Right lung (tissue), 5 donors: Measurements from ENCODE around the gene GFER. TPM values are rescaled to one million over a fixed set of nuclear protein-coding genes. Genes with fewer than 3 reads are reported as not detected.

ENCODE experiments used
- polyA plus RNA-seq, 5 donors: library from polyadenylated mRNA; unstranded; fragments of 120-200 nt; gene quantifications; one replicate each; pipeline versions ENCODE4 v1.2.1 to v1.2.3, GENCODE V29; 2013; ENCODE audit warnings: inconsistent platforms in 1 of 5, low replicate concordance in 1 of 5; ENCODE audit not compliant: insufficient read length in 5 of 5, insufficient read depth in 1 of 5

GFER gene
- polyA plus RNA-seq, 5 donors: 17.0 to 28.1 (median 21.1) TPM

Other genes with a start within 250 kb of the GFER start
- gene NME3, start 212.7 kb upstream of the GFER start, polyA plus RNA-seq: 10 to 100 TPM; 16.6 to 56.6 (median 30.3) TPM
- 10 to 100 TPM in 1 of 5 donors, 1 to 10 TPM in 4; 6.7 to 10.5 (median 7.8) TPM for gene EME2, start 211.4 kb upstream of the GFER start, polyA plus RNA-seq
- gene MRPS34, start 211.1 kb upstream of the GFER start, polyA plus RNA-seq: 10 to 100 TPM; 51.5 to 82.1 (median 57.4) TPM
- 10 to 100 TPM; 24.0 to 47.3 (median 35.9) TPM for gene SPSB3, start 201.6 kb upstream of the GFER start, polyA plus RNA-seq
- 10 to 100 TPM; 26.4 to 71.8 (median 40.8) TPM for gene NUBP2, start 201.2 kb upstream of the GFER start, polyA plus RNA-seq
- 1 to 10 TPM; 1.1 to 4.2 (median 2.4) TPM for gene IGFALS, start 190.5 kb upstream of the GFER start, polyA plus RNA-seq
- gene HAGH, start 157.4 kb upstream of the GFER start, polyA plus RNA-seq: 10 to 100 TPM; 20.1 to 32.2 (median 26.6) TPM
- 10 to 100 TPM; 16.2 to 25.2 (median 16.9) TPM for gene FAHD1, start 157.0 kb upstream of the GFER start, polyA plus RNA-seq
- under 1 TPM; 0.23 to 0.86 (median 0.51) TPM for gene MEIOB, start 112.0 kb upstream of the GFER start, polyA plus RNA-seq
- under 1 TPM; 0.09 to 0.40 (median 0.18) TPM for gene HS3ST6, start 65.8 kb upstream of the GFER start, polyA plus RNA-seq
- gene MSRB1, start 41.0 kb upstream of the GFER start, polyA plus RNA-seq: 10 to 100 TPM; 11.8 to 22.8 (median 14.9) TPM
- gene RPL3L, start 29.5 kb upstream of the GFER start, polyA plus RNA-seq: 1 to 10 TPM in 1 of 5 donors, under 1 TPM in 4; 0.05 to 2.0 (median 0.18) TPM
- gene NDUFB10, start 24.7 kb upstream of the GFER start, polyA plus RNA-seq: 100 to 1,000 TPM in 1 of 5 donors, 10 to 100 TPM in 4; 78.0 to 123 (median 87.7) TPM
- 1,000 to 10,000 TPM; 2,201 to 2,837 (median 2,396) TPM for gene RPS2, start 19.4 kb upstream of the GFER start, polyA plus RNA-seq
- gene RNF151, start 17.3 kb upstream of the GFER start, polyA plus RNA-seq: under 1 TPM in 1 of 5 donors, not detected in 4; 0.13 TPM
- gene TBL3, start 12.1 kb upstream of the GFER start, polyA plus RNA-seq: 10 to 100 TPM; 22.8 to 42.3 (median 28.9) TPM
- gene NOXO1, start 2.7 kb upstream of the GFER start, polyA plus RNA-seq: under 1 TPM in 4 of 5 donors, not detected in 1; 0.18 to 0.57 (median 0.39) TPM
- under 1 TPM; 0.46 to 0.80 (median 0.65) TPM for gene SYNGR3, start 5.8 kb downstream of the GFER start, polyA plus RNA-seq
- 10 to 100 TPM; 11.9 to 32.1 (median 19.9) TPM for gene ZNF598, start 25.6 kb downstream of the GFER start, polyA plus RNA-seq
- 1 to 10 TPM; 1.1 to 7.9 (median 2.3) TPM for gene NPW, start 35.6 kb downstream of the GFER start, polyA plus RNA-seq
- 100 to 1,000 TPM in 2 of 5 donors, 10 to 100 TPM in 3; 63.1 to 196 (median 91.8) TPM for gene NHERF2, start 42.7 kb downstream of the GFER start, polyA plus RNA-seq
- 10 to 100 TPM; 21.0 to 41.2 (median 26.9) TPM for gene NTHL1, start 63.6 kb downstream of the GFER start, polyA plus RNA-seq
- 100 to 1,000 TPM; 100 to 149 (median 120) TPM for gene TSC2, start 63.8 kb downstream of the GFER start, polyA plus RNA-seq
- gene PKD1, start 151.7 kb downstream of the GFER start, polyA plus RNA-seq: 100 to 1,000 TPM in 3 of 5 donors, 10 to 100 TPM in 2; 66.7 to 168 (median 123) TPM
- 1 to 10 TPM; 1.0 to 1.8 (median 1.5) TPM for gene RAB26, start 164.4 kb downstream of the GFER start, polyA plus RNA-seq
- gene TRAF7, start 171.6 kb downstream of the GFER start, polyA plus RNA-seq: 10 to 100 TPM; 41.0 to 62.8 (median 45.7) TPM
- gene CASKIN1, start 212.4 kb downstream of the GFER start, polyA plus RNA-seq: under 1 TPM; 0.16 to 0.85 (median 0.50) TPM
- gene MLST8, start 221.3 kb downstream of the GFER start, polyA plus RNA-seq: 10 to 100 TPM; 32.3 to 48.6 (median 33.9) TPM
- 1 to 10 TPM; 2.6 to 9.0 (median 5.8) TPM for gene BRICD5, start 226.7 kb downstream of the GFER start, polyA plus RNA-seq
- gene PGP, start 230.6 kb downstream of the GFER start, polyA plus RNA-seq: 10 to 100 TPM in 1 of 5 donors, 1 to 10 TPM in 4; 7.2 to 13.3 (median 9.1) TPM
- 10 to 100 TPM in 4 of 5 donors, 1 to 10 TPM in 1; 9.7 to 24.6 (median 15.3) TPM for gene E4F1, start 239.4 kb downstream of the GFER start, polyA plus RNA-seq